HEK293 (cell line): ENCODE results near the gene HSPA2.
A peak's percentile ranks its signal among the peaks of the same experiment; 100 is the strongest.

Experiments
- CTCF ChIA-PET: fragments of 350-600 bp; formaldehyde crosslinking; extraction: SDS; loops from one replicate; lab custom pipeline; 2021; ENCODE audit warnings: antibody characterized with exemption; lab: Yijun Ruan, JAX
- POLR2A ChIA-PET: fragments of 300-600 bp; formaldehyde crosslinking; extraction: SDS; loops from one replicate; lab custom pipeline; 2020; ENCODE audit warnings: antibody characterized with exemption, inconsistent platforms; lab: Yijun Ruan, JAX
- H3K27ac ChIP-seq: fragments of 200-500 bp; sonication (Bioruptor generic); 2 replicates; pipeline ENCODE4 v1.5.1; 2014; ENCODE audit warnings: low read depth, low read length, control low read depth, inconsistent platforms; ENCODE audit errors: extremely low read depth
- H3K36me3 ChIP-seq, 2 experiments: fragments of 200-500 bp in 1 of 2; sonication (Bioruptor generic) in 1 of 2; 1 replicate in 1 of 2; 2 replicates in 1 of 2; pipeline ENCODE4 v1.5.1; 2014 to 2017; ENCODE audit warnings: inconsistent platforms in 2 of 2, low read length in 2 of 2; ENCODE audit not compliant: control insufficient read depth in 2 of 2, insufficient read depth in 1 of 2
- H3K4me1 ChIP-seq: fragments of 200-500 bp; sonication (Bioruptor generic); 2 replicates; pipeline ENCODE4 v1.5.1; 2014; ENCODE audit warnings: mild to moderate bottlenecking, low read length, inconsistent platforms; ENCODE audit not compliant: control insufficient read depth, insufficient read depth
- H3K4me3 ChIP-seq: 2 replicates; pipeline ENCODE4 v1.5.1; 2011; ENCODE audit warnings: low read depth, mild to moderate bottlenecking, control low read depth, low read length, moderate library complexity
- H3K9me3 ChIP-seq: fragments of 200-500 bp; sonication (Bioruptor generic); 2 replicates; pipeline ENCODE4 v1.5.1; 2014; ENCODE audit warnings: low read depth, low read length, inconsistent platforms; ENCODE audit not compliant: control insufficient read depth, insufficient read depth
- BCL11A ChIP-seq: fragments of 450-650 bp; formaldehyde crosslinking; IDR thresholded peaks from 2 replicates; pipeline ENCODE4 v1.5.1; 2016; ENCODE audit warnings: low read depth, missing biosample characterization, missing genetic modification characterization
- BCL6B ChIP-seq: fragments of 450-650 bp; formaldehyde crosslinking; IDR thresholded peaks from 2 replicates; pipeline ENCODE4 v1.5.1; 2017; ENCODE audit warnings: missing biosample characterization, missing genetic modification characterization
- CTCF ChIP-seq: fragments of 450-650 bp; formaldehyde crosslinking; IDR thresholded peaks from 2 replicates; pipeline ENCODE4 v1.5.1; 2016; ENCODE audit warnings: missing biosample characterization, missing genetic modification characterization
- EGR2 ChIP-seq: fragments of 450-650 bp; formaldehyde crosslinking; IDR thresholded peaks from 2 replicates; pipeline ENCODE4 v1.5.1; 2016; ENCODE audit warnings: low read depth, missing biosample characterization, missing genetic modification characterization
- GFI1B ChIP-seq: fragments of 450-650 bp; formaldehyde crosslinking; IDR thresholded peaks from 2 replicates; pipeline ENCODE4 v1.5.1; 2016; ENCODE audit warnings: missing biosample characterization, missing genetic modification characterization
- KLF17 ChIP-seq: fragments of 450-650 bp; formaldehyde crosslinking; IDR thresholded peaks from 2 replicates; pipeline ENCODE4 v1.5.1; 2016; ENCODE audit warnings: missing biosample characterization, missing genetic modification characterization
- MEIS1 ChIP-seq: sonication (generic); formaldehyde crosslinking; IDR thresholded peaks from 2 replicates; pipeline ENCODE4 v1.8.1; 2022; ENCODE audit warnings: missing genetic modification reagents, mild to moderate bottlenecking, borderline replicate concordance
- MYNN ChIP-seq: fragments of 450-650 bp; formaldehyde crosslinking; IDR thresholded peaks from 2 replicates; pipeline ENCODE4 v1.5.1; 2016; ENCODE audit warnings: missing biosample characterization, missing genetic modification characterization, borderline replicate concordance
- PRDM6 ChIP-seq: fragments of 450-650 bp; formaldehyde crosslinking; IDR thresholded peaks from 2 replicates; pipeline ENCODE4 v1.5.1; 2017; ENCODE audit warnings: missing biosample characterization, missing genetic modification characterization
- SCRT1 ChIP-seq: fragments of 450-650 bp; formaldehyde crosslinking; IDR thresholded peaks from 2 replicates; pipeline ENCODE4 v1.5.1; 2016; ENCODE audit warnings: missing biosample characterization, missing genetic modification characterization, borderline replicate concordance
- WT1 ChIP-seq: fragments of 450-650 bp; formaldehyde crosslinking; IDR thresholded peaks from 2 replicates; pipeline ENCODE4 v1.5.1; 2016; ENCODE audit warnings: missing biosample characterization, missing genetic modification characterization
- ZBTB10 ChIP-seq: fragments of 450-650 bp; formaldehyde crosslinking; IDR thresholded peaks from 2 replicates; pipeline ENCODE4 v1.5.1; 2016; ENCODE audit warnings: missing biosample characterization, missing genetic modification characterization
- ZBTB17 ChIP-seq: fragments of 450-650 bp; formaldehyde crosslinking; IDR thresholded peaks from 2 replicates; pipeline ENCODE4 v1.5.1; 2016; ENCODE audit warnings: missing biosample characterization, missing genetic modification characterization
- ZBTB44 ChIP-seq: fragments of 450-650 bp; IDR thresholded peaks from 2 replicates; pipeline ENCODE4 v1.5.1; 2018; ENCODE audit warnings: missing biosample characterization, mild to moderate bottlenecking, missing genetic modification characterization
- ZNF114 ChIP-seq: fragments of 450-650 bp; formaldehyde crosslinking; IDR thresholded peaks from 2 replicates; pipeline ENCODE4 v1.5.0; 2017; ENCODE audit warnings: missing biosample characterization, missing genetic modification characterization
- ZNF362 ChIP-seq: fragments of 450-650 bp; formaldehyde crosslinking; IDR thresholded peaks from 2 replicates; pipeline ENCODE4 v1.5.1; 2016; ENCODE audit warnings: missing biosample characterization, missing genetic modification characterization
- ZNF404 ChIP-seq: fragments of 450-650 bp; formaldehyde crosslinking; IDR thresholded peaks from 2 replicates; pipeline ENCODE4 v1.5.1; 2017; ENCODE audit warnings: missing biosample characterization, missing genetic modification characterization
- ZNF596 ChIP-seq: fragments of 450-650 bp; IDR thresholded peaks from 2 replicates; pipeline ENCODE4 v1.5.0; 2018; ENCODE audit warnings: missing biosample characterization, mild to moderate bottlenecking, missing genetic modification characterization, moderate library complexity
- ZNF621 ChIP-seq: fragments of 450-650 bp; formaldehyde crosslinking; IDR thresholded peaks from 2 replicates; pipeline ENCODE4 v1.5.1; 2017; ENCODE audit warnings: missing biosample characterization, missing genetic modification characterization
- ZNF658 ChIP-seq: fragments of 450-650 bp; formaldehyde crosslinking; IDR thresholded peaks from 2 replicates; pipeline ENCODE4; 2016; ENCODE audit warnings: missing biosample characterization, missing genetic modification characterization
- ZNF664 ChIP-seq: fragments of 450-650 bp; formaldehyde crosslinking; IDR thresholded peaks from 2 replicates; pipeline ENCODE4 v1.5.1; 2016; ENCODE audit warnings: missing biosample characterization, missing genetic modification characterization
- ZNF677 ChIP-seq: fragments of 450-650 bp; IDR thresholded peaks from 2 replicates; pipeline ENCODE4 v1.5.0; 2018; ENCODE audit warnings: missing biosample characterization, mild to moderate bottlenecking, missing genetic modification characterization, moderate library complexity

The HSPA2 gene

GRCh38 chr14:64510825-64511671 lies 29.5 kb upstream of the HSPA2 start (continued):
- TF ChIP-seq CTCF (tag by site-specific recombination) (0 out of 2 replicates have a peak, but pooled peaks have one; percentile 28), BCL11A (tag by site-specific recombination) (no peak), BCL6B (tag by site-specific recombination) (no peak), GFI1B (tag by site-specific recombination) (no peak), MYNN (tag by site-specific recombination) (no peak), ZNF362 (no peak), ZBTB17 (0 out of 2 replicates have a peak, but pooled peaks have one; percentile 12), KLF17 (tag by site-specific recombination) (no peak), WT1 (tag by site-specific recombination) (no peak)

- H3K36me3 ChIP-seq: no peaks in the 10 kb centered on the region; a peak in 1 of 3 replicates
- no peaks in the 10 kb centered on the region for H3K9me3 ChIP-seq
- ChIA-PET CTCF (interaction anchor here (0.6 to 0.9 kb wide), 4 partner anchors 9 to 287 kb away, joined by 3 to 4 read pairs (median 4); partner anchors contain the start of gene HSPA2), POLR2A (no interaction called here)
- H3K27ac ChIP-seq: no peak overlapping the region
- no peak overlapping the region for H3K4me3 ChIP-seq
- H3K4me1 ChIP-seq: peaks cover 10% of the 10 kb centered on the region
- TF ChIP-seq ZBTB10 (tag by site-specific recombination): no peak
- TF ChIP-seq ZNF596 (tag by site-specific recombination): no peak
- no peak for TF ChIP-seq ZNF677 (tag by site-specific recombination)
- no peak for TF ChIP-seq ZNF114 (tag by site-specific recombination)
- no peak for TF ChIP-seq ZBTB44 (tag by site-specific recombination)
- TF ChIP-seq EGR2 (tag by site-specific recombination): no peak
- TF ChIP-seq ZNF362: no peak
- TF ChIP-seq ZNF664 (tag by site-specific recombination): no peak
- no peak for TF ChIP-seq ZNF658 (tag by site-specific recombination)
- TF ChIP-seq MEIS1 (CRISPR knock-in tag): no peak
- no peak for TF ChIP-seq ZNF404 (tag by site-specific recombination)
- TF ChIP-seq ZNF621 (tag by site-specific recombination): no peak
- no peak for TF ChIP-seq SCRT1 (tag by site-specific recombination)
- no peak for TF ChIP-seq PRDM6
These were observed 27.3 kb upstream of the HSPA2 start for GRCh38 chr14:64513271-64513670.
